Measurements from ENCODE around the gene PRND.
"Not testable (repeated sequence)": the region's sequence is repeated elsewhere in the genome, so short reads cannot be mapped to it uniquely, and the experiment has no call there.

The PRND gene

GRCh38 chr20:4737857-4738627 is 16.3 kb downstream of the PRND start:
- DNase-seq (ENCODE audit: low read depth), result no peak

- peak; percentile 22 for DNase-seq (ENCODE audit: low read depth)
Measured at GRCh38 chr20:4740774-4741431, 19.2 kb downstream of the PRND start.

- no peak for DNase-seq (ENCODE audit: low read depth)
Measured at GRCh38 chr20:4748847-4749246, 27.1 kb downstream of the PRND start.

- DNase-seq (ENCODE audit: low read depth), result no peak
Measured at GRCh38 chr20:4749326-4749725, 27.6 kb downstream of the PRND start.

- no peak for DNase-seq (ENCODE audit: low read depth)
Measured at GRCh38 chr20:4750381-4750780, 28.7 kb downstream of the PRND start.

GRCh38 chr20:4759100-4759884 is 37.6 kb downstream of the PRND start:
- not testable (repeated sequence) for DNase-seq (ENCODE audit: low read depth)

GRCh38 chr20:4763261-4763660 is 41.6 kb downstream of the PRND start:
- DNase-seq (ENCODE audit: low read depth), result peak; percentile 29

GRCh38 chr20:4763723-4764510 is 42.2 kb downstream of the PRND start:
- no peak for DNase-seq (ENCODE audit: low read depth)

GRCh38 chr20:4764805-4765204 is 43.1 kb downstream of the PRND start:
- DNase-seq (ENCODE audit: low read depth), result no peak

GRCh38 chr20:4765681-4766080 is 44.0 kb downstream of the PRND start:
- no peak for DNase-seq (ENCODE audit: low read depth)

GRCh38 chr20:4766631-4767030 is 44.9 kb downstream of the PRND start:
- no peak for DNase-seq (ENCODE audit: low read depth)

GRCh38 chr20:4767084-4767483 is 45.4 kb downstream of the PRND start:
- DNase-seq (ENCODE audit: low read depth), result no peak

- DNase-seq (ENCODE audit: low read depth), result no peak
Measured at GRCh38 chr20:4769328-4769727, 47.6 kb downstream of the PRND start.

- no peak for DNase-seq (ENCODE audit: low read depth)
Measured at GRCh38 chr20:4770026-4770425, 48.3 kb downstream of the PRND start.

GRCh38 chr20:4771004-4771403 is 49.3 kb downstream of the PRND start:
- no peak for DNase-seq (ENCODE audit: low read depth)

GRCh38 chr20:4772132-4772531 is 50.4 kb downstream of the PRND start:
- no peak for DNase-seq (ENCODE audit: low read depth)

GRCh38 chr20:4773014-4773413 is 51.3 kb downstream of the PRND start:
- not testable (repeated sequence) for DNase-seq (ENCODE audit: low read depth)

- no peak for DNase-seq (ENCODE audit: low read depth)
Measured at GRCh38 chr20:4773736-4774135, 52.0 kb downstream of the PRND start.

- DNase-seq (ENCODE audit: low read depth), result peak; percentile 14
Measured at GRCh38 chr20:4774207-4774606, 52.5 kb downstream of the PRND start.

GRCh38 chr20:4775322-4776078 is 53.8 kb downstream of the PRND start:
- no peak for DNase-seq (ENCODE audit: low read depth)

- no peak for DNase-seq (ENCODE audit: low read depth)
Measured at GRCh38 chr20:4776079-4776630, 54.4 kb downstream of the PRND start.
